GM19328 (cell line): ENCODE results near the gene PRR5L.

Experiments
- ATAC-seq: cut with Tn5 transposase; IDR thresholded peaks from one replicate; pipeline ENCODE4 v1.9.1; 2021; ENCODE audit warnings: mild to moderate bottlenecking, moderate library complexity; ENCODE audit not compliant: unreplicated experiment

The PRR5L gene

DNA sequence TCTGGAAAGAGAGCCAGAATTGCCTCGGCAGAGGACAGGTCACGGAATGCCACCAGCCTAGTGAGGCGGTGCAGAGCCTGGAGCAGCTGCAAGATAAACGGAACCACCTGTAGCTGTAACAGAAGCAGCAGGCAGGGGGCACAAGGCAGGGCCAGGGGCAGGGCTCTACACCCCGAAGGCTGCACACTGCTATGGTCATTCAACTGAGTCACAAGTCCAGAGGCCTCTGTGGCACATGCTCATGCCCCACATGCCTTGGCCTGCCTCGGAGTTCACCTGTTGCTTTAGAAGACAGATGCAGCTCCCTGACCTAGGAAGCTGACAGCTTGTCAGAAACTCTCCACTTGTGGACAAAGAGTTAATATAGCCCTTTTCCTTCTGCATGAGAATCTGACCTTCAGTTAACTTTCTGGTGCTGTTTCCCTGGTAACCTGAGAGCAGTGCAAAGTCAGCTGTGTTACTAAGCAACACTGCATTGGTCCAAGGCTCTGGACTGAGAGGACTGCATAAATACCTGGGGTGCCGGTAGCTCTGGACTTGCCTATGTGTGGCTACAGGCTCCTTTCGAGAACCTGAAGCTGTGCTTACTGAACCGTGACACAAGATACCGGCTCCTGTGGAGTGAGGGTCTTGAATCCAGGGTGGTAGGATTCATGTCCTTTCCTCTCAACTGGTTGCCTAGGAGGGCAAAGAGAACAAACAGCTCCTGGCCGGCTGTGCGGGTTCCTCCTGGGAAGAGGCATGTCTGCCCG, 17.4 kb upstream of the PRR5L start:
- ATAC-seq, result no peak

DNA sequence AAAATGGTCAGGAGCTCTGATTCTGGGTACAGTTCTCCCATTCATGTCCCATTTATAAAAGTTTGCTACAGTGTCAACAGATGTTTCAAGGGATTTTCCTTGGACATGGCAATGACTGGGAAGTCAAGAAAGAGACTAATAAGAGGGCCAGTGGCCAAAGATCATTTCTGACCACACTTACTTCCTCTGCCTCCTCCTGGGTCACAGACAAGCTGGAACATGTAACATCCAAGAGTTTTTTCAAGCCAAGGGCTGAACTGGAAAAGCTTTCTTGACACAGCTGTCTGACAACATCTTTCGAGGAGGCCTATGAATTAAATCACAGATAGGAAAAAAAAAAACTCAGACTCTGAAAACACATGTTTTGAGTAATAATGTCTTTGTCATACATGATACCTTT, 15.6 kb upstream of the PRR5L start:
- ATAC-seq, result no peak

DNA sequence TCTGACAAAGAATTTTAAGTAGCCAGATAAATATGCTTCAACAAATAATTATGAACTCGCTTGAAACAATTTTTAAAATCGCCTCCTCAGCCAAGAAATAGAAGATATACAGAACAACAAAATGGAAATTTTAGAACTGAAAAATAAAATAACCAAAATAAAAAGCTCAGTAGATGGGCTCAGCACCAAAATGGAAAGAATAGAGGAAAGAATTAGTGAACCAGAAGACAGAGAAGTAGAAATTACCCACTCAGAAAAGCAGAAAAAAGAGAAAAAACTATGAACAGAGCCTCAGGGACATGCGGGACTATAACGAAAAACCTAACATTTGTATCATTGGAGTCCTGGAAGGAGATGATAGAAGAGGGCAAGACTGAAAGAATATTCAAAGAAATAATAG, 14.2 kb upstream of the PRR5L start:
- no peak for ATAC-seq

DNA sequence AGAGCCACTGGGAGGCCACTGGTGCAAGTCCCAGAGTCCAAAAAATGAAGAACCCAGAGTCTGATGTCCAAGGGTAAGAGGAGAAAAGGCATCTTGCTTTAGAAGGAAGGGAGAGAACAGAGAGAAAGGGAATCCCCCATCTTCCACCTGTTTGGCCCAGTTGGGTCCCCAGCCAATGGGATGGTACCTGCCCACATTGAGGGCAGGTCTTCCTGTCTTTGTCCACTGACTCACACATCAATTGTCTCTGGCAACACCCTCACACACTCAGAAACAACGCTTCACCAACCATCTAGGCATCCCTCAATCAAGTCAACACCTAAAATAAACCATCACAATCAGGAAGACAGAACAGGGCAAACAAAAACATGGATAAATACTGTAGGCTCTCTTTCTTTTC, 13.2 kb upstream of the PRR5L start:
- no peak for ATAC-seq

DNA sequence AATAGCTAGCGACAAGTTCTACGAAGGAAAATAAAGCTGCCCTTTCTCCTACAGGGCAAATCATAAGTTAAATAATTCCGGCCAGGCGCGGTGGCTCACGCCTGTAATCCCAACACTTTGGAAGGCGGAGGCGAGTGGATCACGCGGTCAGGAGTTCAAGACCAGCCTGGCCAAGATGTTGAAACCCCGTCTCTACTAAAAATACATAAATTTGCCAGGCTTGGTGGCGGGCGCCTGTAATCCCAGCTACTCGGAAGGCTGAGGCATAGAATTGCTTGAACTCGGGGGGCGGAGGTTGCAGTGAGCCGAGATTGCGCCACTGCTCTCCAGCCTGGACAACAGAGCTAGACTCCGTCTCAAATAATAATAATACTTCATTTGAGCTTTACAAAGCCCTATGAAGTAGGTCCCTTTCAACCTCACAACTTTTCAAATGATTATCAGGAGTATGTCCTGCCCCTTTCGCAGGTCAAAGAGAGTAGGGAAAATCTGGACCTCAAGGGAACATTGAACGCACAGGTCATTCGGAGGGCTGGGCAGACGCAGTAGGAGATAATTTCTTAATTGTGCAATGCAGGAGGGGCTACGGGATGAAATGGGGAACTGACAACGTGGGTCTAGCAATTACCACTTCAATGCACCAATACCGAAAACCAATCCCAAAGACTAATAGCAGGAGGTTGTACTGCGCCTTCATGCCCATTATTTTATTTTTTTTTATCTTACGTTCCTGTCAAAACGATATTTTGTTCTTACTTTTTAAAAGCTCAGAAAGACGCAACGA, 7.5 kb upstream of the PRR5L start:
- no peak for ATAC-seq

DNA sequence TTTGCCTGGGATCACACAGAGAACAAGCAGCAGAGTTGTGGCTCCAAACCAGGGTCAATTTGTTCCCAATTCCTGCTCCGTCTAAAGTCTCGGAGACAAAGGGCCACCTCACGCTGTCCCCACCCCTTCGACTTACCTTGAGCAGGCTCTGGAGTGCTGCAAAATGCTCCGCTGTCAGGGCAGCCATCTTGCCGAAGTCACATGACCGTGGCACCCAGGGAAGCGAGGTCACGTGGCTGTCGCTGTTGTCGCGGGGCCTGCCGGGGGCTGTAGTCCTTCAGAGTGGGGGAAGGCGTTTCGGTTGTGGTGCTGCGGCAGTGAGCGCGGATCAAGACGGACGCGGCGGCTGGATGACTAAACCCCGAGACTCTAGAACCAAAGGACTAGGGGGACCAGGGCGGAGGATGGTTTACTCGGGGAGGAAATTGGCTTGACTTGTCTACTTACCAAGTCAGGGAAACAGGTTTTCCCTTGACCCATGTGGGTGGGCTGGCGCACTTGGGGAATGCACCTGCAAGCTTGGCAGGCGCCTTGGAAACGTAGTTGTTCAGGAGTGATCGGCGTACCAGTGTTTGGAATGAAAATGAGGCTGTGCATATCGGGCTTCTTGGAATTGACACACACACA, 6.7 kb upstream of the PRR5L start, which contains the start of gene COMMD9:
COMMD9 (minus strand) TSS at position 199 of the 627 bp plus-strand sequence; CDS start at position 187, 12 bp downstream.
- ATAC-seq, result peak; percentile 99

DNA sequence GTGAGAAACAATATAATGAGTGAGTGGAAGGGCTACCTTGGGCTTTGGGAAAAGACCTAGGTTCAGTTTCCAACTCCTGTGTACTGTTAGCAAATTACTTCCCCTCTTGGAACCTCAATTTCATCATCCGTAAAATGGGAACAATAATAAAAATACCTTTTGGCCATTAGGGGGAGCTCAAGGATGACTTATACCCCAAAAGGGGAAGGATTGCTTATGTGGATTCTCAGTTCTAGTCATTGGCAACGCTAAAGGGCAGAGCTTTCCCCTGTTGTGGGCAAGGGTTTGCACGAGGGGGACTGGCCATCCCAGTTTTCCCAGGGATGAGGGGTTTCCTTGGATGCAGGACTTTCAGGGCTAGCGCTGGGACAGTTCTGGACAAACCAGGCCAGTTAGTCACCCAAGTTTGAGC, 3.8 kb upstream of the PRR5L start:
- no peak for ATAC-seq

DNA sequence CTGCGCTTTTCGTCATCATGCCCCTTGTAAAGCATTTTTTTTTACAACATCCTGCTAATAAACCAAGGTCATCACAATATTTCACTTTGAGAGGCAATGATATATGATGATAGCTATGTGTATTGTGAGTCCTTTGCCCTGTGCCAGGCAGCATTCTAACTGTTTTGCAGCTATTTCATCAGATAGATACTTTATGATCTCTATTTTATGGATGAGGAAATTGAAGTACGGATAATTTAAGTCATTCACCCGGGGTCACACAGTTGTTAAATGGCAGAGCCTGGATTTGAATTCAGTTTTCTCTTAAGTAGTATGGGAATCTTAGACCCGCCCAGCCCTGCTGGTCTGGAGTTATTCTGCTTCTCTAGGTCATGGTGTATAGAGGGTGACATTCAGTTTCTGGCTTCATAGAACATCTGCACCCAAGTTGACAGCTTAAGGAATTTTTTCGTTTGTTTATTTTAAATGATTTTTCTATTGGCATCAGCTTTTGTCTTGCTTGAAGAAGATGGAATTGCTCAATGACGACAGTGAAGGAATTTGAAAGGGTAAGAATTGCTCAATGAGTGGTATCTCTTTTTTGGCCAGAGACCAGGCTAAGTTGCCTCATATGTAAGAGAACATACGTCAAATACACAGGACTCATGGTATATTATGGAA, 926 bp downstream of the PRR5L start:
- no peak for ATAC-seq

DNA sequence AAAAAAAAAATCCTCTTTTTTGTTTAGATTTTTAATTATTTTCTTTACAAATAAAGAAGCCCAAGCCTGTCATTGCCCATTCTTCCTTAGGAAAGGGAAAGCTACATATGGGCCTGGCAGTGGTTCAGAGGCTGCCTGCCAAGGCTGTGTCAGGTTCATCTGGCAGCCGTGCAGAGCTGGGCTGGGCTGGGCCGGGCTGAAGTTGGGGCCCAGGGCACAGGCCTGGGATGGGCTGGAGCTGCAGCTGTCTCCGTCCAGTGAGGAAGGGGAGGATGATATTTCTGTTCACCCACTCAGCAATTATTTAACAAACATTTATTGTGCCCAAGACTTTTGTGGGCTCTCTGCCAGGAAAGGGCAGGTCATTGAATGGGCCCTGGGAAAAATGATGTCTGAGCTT, 4.6 kb downstream of the PRR5L start:
- no peak for ATAC-seq

DNA sequence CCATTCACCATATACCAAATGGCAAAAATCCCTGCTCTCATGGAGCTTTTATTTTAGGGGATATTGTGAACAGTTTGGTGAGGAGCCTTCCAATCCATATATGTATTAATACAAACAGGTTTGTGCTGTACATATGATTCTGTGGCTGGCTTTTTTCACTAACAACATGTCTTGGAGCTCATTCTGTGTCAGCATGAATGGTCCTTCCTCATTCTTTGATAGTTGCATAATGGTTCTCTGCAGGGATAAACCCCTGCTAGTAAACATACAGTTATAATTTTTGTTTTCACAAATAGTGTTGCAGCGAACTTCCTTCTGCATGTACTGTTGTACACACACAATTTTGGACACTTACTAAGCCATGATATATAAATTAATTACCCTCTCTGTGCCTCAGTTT, 8.3 kb downstream of the PRR5L start:
- ATAC-seq, result no peak

DNA sequence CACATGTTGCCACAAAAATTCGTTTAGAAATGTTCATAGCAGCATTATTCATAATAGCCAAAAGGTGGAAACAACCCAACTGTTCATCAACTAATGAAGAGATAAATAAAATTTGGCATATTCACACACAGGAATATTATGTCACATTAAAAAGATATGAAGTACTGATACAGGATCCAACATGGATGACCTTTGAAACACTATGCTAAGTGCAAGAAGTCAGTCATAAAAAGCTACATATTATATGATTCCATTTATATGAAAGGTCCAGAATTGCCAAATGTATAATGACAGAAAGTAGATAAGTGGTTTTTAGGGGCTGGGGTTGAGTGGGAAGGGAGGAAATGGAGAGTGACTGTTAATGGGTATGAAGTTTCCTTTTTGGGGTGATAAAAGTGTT, 9.0 kb downstream of the PRR5L start:
- no peak for ATAC-seq

DNA sequence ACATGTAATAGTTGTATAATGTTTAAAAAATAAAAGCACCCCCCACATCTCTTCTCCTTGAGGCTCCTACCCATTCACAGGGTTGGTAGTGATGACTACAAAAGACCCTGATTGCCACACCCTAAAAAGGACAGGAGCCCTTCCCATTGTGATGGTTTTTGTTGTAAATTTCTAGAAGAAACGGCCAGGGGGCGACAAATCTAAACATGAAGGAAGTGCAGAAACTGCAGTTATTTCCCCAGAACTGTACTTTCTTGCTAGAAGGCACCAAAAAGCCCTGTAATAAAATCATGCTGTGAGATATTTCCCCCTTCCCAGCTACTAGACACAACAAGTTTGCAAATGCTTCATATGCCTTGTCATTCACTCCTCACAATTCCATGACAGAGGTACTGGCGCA, 10.8 kb downstream of the PRR5L start:
- ATAC-seq, result no peak

DNA sequence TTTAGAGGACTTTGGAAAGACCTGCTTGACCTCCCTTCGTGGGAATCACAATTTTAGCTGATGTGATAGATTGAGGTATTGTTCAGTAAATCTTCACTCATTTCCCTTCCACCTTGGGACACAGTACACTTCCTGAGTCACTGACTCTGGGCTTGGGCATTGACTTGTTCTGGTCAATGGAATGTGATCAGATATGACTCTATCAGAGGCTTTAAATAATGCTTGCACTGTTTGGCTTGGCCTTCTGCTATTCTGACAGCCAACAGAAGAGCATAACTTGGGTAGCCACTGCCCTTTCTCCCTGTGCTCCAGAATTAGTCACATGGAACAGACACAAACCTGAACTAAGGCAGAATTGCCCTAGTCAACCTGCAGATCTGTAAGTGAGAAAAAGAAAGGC, 12.5 kb downstream of the PRR5L start:
- no peak for ATAC-seq

DNA sequence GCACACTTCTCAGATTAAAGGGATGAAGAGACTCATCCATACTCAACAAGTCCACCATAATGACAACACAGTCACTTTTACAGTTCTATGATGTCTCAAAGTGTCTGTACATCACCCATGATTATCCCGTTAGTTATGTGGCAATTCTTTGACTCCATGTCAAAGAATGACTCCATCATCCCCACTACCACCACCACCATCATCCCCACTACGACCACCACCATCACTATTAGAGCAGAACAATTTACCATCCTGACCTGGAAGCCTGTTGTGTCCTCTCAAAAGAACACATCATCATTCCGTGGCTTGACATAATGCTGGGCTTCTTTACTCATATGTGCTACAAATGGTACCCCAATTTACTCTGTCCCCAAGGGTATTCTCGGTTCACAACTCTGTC, 13.7 kb downstream of the PRR5L start:
- ATAC-seq, result no peak

DNA sequence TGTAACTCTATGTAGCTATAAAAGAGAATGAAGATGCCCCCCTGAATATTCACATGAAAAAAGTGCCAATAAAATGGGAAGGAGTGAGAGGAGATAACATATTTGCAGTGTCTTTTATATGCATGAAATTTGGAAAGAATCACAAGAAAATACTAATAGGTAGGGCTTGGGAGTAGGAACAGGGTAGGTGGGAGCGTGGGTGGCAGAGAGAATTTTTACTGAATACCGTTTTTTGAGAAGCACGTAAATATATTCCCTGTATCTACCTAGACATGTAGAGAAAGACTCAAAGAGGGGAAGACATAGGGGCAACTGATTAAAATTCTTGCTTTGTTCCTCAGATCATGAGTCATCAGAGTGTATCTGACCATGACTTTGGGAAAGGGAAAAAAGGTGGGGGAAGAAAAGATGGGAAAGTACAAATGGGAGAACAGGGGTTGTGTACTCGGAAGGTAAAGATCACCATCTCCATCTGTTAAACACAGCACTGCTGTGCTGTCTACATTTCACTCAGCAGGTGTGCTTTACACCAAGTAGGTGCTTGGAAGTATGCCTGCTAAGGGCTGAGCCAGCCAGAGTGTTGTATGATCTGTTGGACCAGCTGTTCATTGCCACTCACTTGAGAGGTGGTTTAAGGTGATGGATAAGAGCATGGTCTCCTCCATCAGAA, 16.0 kb downstream of the PRR5L start:
- no peak for ATAC-seq

DNA sequence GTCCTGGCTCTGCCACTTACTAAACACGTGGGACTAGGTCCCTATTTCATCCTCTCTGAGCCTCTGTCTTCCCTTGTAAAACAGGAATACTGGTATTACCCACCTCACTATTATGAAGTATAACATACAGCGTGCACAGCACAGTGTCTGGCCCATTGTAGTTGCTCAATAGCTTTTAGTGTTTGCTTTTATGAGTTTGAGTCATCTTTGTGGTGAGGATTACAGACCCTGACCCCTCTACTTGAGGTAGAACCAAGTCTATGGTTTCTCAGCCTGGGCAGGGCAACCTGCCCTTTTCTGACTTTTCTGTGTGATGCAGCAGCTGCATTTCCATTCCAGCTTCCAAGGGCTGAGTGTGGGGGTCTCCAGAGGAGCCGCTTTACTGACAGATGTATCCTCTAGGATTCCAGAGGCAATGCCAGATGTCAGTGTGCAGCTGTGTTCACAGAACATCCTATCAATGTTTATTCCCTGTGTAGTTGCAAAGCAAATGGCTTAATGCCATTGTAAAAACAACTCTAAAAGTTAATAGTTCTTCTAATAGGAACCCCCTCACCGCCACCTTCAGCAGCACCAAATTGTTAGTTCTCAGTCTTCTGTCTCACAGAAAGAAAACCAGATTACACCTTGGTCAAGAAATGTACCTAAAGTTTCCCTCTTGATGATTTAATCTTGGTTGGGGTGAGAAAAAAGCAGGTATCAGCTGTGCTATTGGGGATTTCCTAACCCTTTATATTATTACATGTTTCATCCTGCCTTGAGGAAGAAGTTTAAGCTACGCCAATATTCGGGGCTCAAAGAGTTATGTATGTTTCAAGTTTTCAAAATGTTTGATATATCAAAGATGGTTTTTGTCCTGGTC, 16.8 kb downstream of the PRR5L start:
- no peak for ATAC-seq

DNA sequence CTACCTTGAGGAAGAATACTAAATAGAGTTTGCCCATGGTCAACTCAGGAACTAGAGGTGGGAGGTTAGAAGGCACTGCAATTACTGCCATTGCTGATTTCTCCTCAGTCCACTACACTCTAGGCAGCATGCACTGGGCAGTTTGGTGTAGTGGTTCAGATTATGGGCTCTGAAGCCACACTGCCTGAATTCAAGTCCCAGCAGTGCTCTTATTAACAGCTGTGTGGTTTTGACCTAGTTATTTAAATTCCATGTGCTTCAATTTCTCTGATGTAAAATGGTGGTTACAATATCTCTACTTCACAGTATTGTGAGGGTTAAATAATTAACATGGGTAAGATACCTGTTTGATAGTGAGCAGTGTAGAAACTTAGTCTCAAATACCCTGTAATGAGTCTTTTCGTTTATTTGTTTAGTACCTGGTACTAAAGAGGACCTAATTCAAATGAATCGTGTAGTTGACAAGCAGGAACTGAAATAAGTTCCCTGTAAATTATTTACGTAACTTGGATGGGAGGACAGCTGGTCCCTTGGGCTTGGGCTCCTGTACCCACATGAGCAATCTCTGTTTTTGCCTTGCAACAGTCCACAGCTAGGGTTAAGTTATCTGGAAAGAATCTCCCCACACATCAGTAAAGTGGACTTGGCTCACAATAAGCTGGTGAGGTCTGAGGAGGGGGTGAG, 17.8 kb downstream of the PRR5L start:
- no peak for ATAC-seq

DNA sequence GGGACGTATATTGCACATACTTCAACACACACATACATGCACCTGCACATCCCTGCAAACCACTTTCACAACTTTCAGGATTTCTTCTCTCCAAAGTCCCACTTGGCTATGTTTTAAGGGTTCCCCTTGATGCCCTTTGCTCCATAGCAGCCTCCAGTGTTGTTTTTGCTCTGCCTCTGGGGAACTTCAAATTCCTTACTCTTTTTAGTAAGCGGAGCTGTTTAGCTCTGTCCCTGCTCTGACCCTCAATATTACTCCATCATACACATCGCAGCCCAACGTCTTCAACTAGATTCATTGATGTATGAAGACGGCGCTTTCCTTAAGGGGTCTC, 18.3 kb downstream of the PRR5L start:
- no peak for ATAC-seq

DNA sequence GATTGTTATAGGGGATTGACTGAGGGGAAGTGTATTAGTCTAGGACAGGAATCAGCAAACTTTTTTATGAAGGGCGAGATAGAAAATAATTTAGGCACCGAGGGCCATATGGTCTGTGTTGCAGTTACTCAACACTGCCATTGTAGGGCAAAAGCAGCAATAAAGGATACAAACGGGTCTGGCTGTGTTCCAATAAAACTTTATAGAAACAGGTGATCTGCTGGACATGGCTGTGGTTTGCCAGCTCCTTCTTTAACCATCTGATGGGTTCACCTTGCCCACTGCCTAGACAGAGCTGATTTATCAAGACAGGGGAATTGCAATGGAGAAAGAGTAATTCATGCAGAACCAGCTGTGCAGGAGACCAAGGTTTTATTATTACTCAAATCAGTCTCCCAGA, 20.0 kb downstream of the PRR5L start:
- no peak for ATAC-seq
